GM23338 (cell line): Measurements from ENCODE around the gene CHST11. TPM values are rescaled to one million over a fixed set of nuclear protein-coding genes. Genes with fewer than 3 reads are reported as not detected.

ENCODE experiments used
- ATAC-seq: fragments of 200-7000 bp; cut with Tn5 transposase; 3 replicates; pipeline ENCODE4 v1.9.1; 2020
- DNase-seq: peaks from one replicate; pipeline ENCODE4 v3.0.0-alpha.2; 2015; ENCODE audit warnings: low spot score
- H2AFZ ChIP-seq: fragments of 200-600 bp; sonication (generic); 2 replicates; pipeline ENCODE4 v1.8.0; 2016; ENCODE audit warnings: antibody characterized with exemption, mild to moderate bottlenecking, moderate library complexity
- H3F3A ChIP-seq: fragments of 200-600 bp; sonication (generic); replicated peaks from 2 replicates; pipeline ENCODE4 v1.8.0; 2017; ENCODE audit warnings: antibody characterized with exemption, mixed run types, low read depth
- H3K27ac ChIP-seq: fragments of 200-600 bp; sonication (generic); 2 replicates; pipeline ENCODE4 v1.6.1; 2016; ENCODE audit warnings: low read depth
- H3K27me3 ChIP-seq: fragments of 200-600 bp; sonication (generic); 2 replicates; pipeline ENCODE4 v1.8.0; 2016; ENCODE audit warnings: mild to moderate bottlenecking, mixed run types, moderate library complexity; ENCODE audit not compliant: insufficient read depth
- H3K36me3 ChIP-seq: fragments of 200-600 bp; sonication (generic); 2 replicates; pipeline ENCODE4 v1.8.0; 2016; ENCODE audit warnings: mild to moderate bottlenecking; ENCODE audit not compliant: insufficient read depth
- H3K4me1 ChIP-seq: fragments of 200-600 bp; sonication (generic); 2 replicates; pipeline ENCODE4 v1.8.0; 2016; ENCODE audit warnings: mild to moderate bottlenecking, moderate library complexity; ENCODE audit not compliant: insufficient read depth
- H3K4me2 ChIP-seq: fragments of 200-600 bp; sonication (generic); 2 replicates; pipeline ENCODE4 v1.7.1; 2017; ENCODE audit warnings: mixed run types
- H3K4me3 ChIP-seq: fragments of 200-600 bp; sonication (generic); 2 replicates; pipeline ENCODE4 v1.6.1; 2016; ENCODE audit warnings: mixed run types
- H3K79me2 ChIP-seq: fragments of 200-600 bp; sonication (generic); replicated peaks from 2 replicates; pipeline ENCODE4 v1.8.0; 2017; ENCODE audit warnings: mild to moderate bottlenecking; ENCODE audit not compliant: insufficient read depth
- H3K9me2 ChIP-seq: fragments of 200-600 bp; sonication (generic); 2 replicates; pipeline ENCODE4 v1.8.0; 2017; ENCODE audit not compliant: insufficient read depth
- H4K20me1 ChIP-seq: fragments of 200-600 bp; sonication (generic); replicated peaks from 2 replicates; pipeline ENCODE4 v1.8.0; 2017; ENCODE audit warnings: mild to moderate bottlenecking; ENCODE audit not compliant: insufficient read depth
- H3K27ac Mint-ChIP-seq: 2 replicates; pipeline ENCODE4 v1.8.0; 2020; ENCODE audit warnings: inconsistent platforms, mild to moderate bottlenecking, moderate library complexity, mixed read lengths
- H3K27me3 Mint-ChIP-seq: 3 replicates; pipeline ENCODE4 v1.8.0; 2022; ENCODE audit warnings: low read depth, mild to moderate bottlenecking, moderate library complexity, mixed read lengths, inconsistent platforms; ENCODE audit not compliant: insufficient read depth, poor library complexity
- H3K36me3 Mint-ChIP-seq: 3 replicates; pipeline ENCODE4 v1.8.0; 2021; ENCODE audit warnings: low read depth, mild to moderate bottlenecking, inconsistent platforms, moderate library complexity, mixed read lengths
- H3K4me1 Mint-ChIP-seq: 3 replicates; pipeline ENCODE4 v1.8.0; 2020; ENCODE audit warnings: mild to moderate bottlenecking, inconsistent platforms, mixed read lengths
- H3K4me3 Mint-ChIP-seq: 3 replicates; pipeline ENCODE4 v1.8.0; 2021; ENCODE audit warnings: moderate library complexity, mild to moderate bottlenecking, inconsistent platforms, mixed read lengths
- H3K9me3 Mint-ChIP-seq: 3 replicates; pipeline ENCODE4 v1.8.0; 2020; ENCODE audit warnings: moderate library complexity, mild to moderate bottlenecking, inconsistent platforms, mixed read lengths
- CREB1 ChIP-seq: fragments of 250-450 bp; sonication (Bioruptor Pico); IDR thresholded peaks from 2 replicates; pipeline ENCODE4 v1.5.0; 2020; ENCODE audit warnings: low read depth, mild to moderate bottlenecking, moderate library complexity
- CTCF ChIP-seq, 2 experiments: fragments of 200-600 bp in 1 of 2; sonication (generic) in 1 of 2; conservative IDR thresholded peaks; 2 replicates each; pipeline versions ENCODE4 v1.5.1 to v1.6.1; 2016 to 2017; ENCODE audit warnings: antibody characterized with exemption in 2 of 2, low read depth in 2 of 2, mild to moderate bottlenecking in 2 of 2, moderate library complexity in 1 of 2
- ETS1 ChIP-seq: IDR thresholded peaks from 2 replicates; pipeline ENCODE4 v1.6.1; 2016; ENCODE audit warnings: antibody characterized with exemption
- EZH2 ChIP-seq: fragments of 200-600 bp; sonication (generic); IDR thresholded peaks from one replicate; pipeline ENCODE4 v1.8.0; 2017; ENCODE audit warnings: antibody characterized with exemption, mild to moderate bottlenecking, low read depth; ENCODE audit not compliant: unreplicated experiment
- EZH2phosphoT487 ChIP-seq: fragments of 200-600 bp; sonication (generic); IDR thresholded peaks from one replicate; pipeline ENCODE4 v1.8.1; 2018; ENCODE audit warnings: antibody characterized with exemption; ENCODE audit not compliant: unreplicated experiment
- JUNB ChIP-seq: IDR thresholded peaks from one replicate; pipeline ENCODE4 v1.6.1; 2016; ENCODE audit warnings: antibody characterized with exemption; ENCODE audit not compliant: unreplicated experiment
- NANOG ChIP-seq: IDR thresholded peaks from 2 replicates; pipeline ENCODE4 v1.6.1; 2016; ENCODE audit warnings: antibody characterized with exemption, borderline replicate concordance
- POLR2AphosphoS5 ChIP-seq: IDR thresholded peaks from 2 replicates; pipeline ENCODE4 v1.6.1; 2016; ENCODE audit warnings: antibody characterized with exemption, low read depth
- REST ChIP-seq: IDR thresholded peaks from one replicate; pipeline ENCODE4 v1.6.1; 2018; ENCODE audit warnings: antibody characterized with exemption; ENCODE audit not compliant: unreplicated experiment
- STAT1 ChIP-seq: IDR thresholded peaks from one replicate; pipeline ENCODE4 v1.6.1; 2016; ENCODE audit warnings: antibody characterized with exemption; ENCODE audit not compliant: unreplicated experiment
- ZNF114 ChIP-seq: fragments of 250-450 bp; sonication (Bioruptor Pico); IDR thresholded peaks from 2 replicates; pipeline ENCODE4 v1.5.0; 2020; ENCODE audit warnings: mild to moderate bottlenecking, moderate library complexity
- ZNF331 ChIP-seq: fragments of 250-450 bp; sonication (Bioruptor Pico); IDR thresholded peaks from 2 replicates; pipeline ENCODE4 v1.5.0; 2020; ENCODE audit warnings: low read depth, mild to moderate bottlenecking, moderate library complexity
- ZNF462 ChIP-seq: fragments of 250-450 bp; sonication (Bioruptor Pico); IDR thresholded peaks from 2 replicates; pipeline ENCODE4 v1.5.0; 2020; ENCODE audit warnings: mild to moderate bottlenecking, moderate library complexity
- polyA plus RNA-seq: library from polyadenylated mRNA; unstranded; fragments of >200 nt; fragmentation: Nextera tagmentation; extraction: Ambion mirVana; gene quantifications from 2 replicates; pipeline ENCODE4 v1.2.1, GENCODE V29; 2016
- total RNA-seq: library from RNA; depleted of rRNA; stranded (reverse); fragments of >200 nt; shearing (Covaris generic); gene quantifications from 2 replicates; pipeline ENCODE4 v1.2.3, GENCODE V29; 2014

The CHST11 gene
- total and polyA plus RNA-seq, 2 experiments from 2014 or later = 7.7 to 25.7 TPM

GRCh38 chr12:104533134-104533533, 76.4 kb downstream of the CHST11 start:
- Histone ChIP-seq H3K4me1 (peaks cover 21% of the 10 kb centered on the region), H3K4me2 (no peak overlapping the region), H3K79me2 (no peaks in the 10 kb centered on the region), H2AFZ (no peak overlapping the region), H4K20me1 (no peaks in the 10 kb centered on the region), H3K27ac (no peak overlapping the region), H3K4me3 (no peak overlapping the region), H3K27me3 (no peaks in the 10 kb centered on the region), H3F3A (no peaks in the 10 kb centered on the region), H3K36me3 (no peaks in the 10 kb centered on the region), H3K9me2 (0 out of 2 replicates have a peak, but pooled peaks cover 11% of the 10 kb centered on the region)
- ATAC-seq (no peak), DNase-seq (no peak)
- Mint-ChIP-seq H3K27ac (no peak overlapping the region), H3K4me3 (no peak overlapping the region), H3K36me3 (no peaks in the 10 kb centered on the region), H3K9me3 (no peaks in the 10 kb centered on the region), H3K27me3 (peaks cover 3% of the 10 kb centered on the region), H3K4me1 (peaks cover 30% of the 10 kb centered on the region)
- no peak for TF ChIP-seq ETS1
- TF ChIP-seq ZNF462 = no peak
- TF ChIP-seq CTCF (conservative IDR thresholded peaks at IDR 0.05; ENCODE audit: low read depth in 2 of 2) = no peak
- TF ChIP-seq EZH2phosphoT487 = no peak
- TF ChIP-seq EZH2 = no peak
- TF ChIP-seq ZNF331 (CRISPR knock-in tag) = no peak
- no peak for TF ChIP-seq JUNB
- no peak for TF ChIP-seq REST
- TF ChIP-seq CREB1 (CRISPR knock-in tag) = no peak
- TF ChIP-seq POLR2AphosphoS5 = no peak
- TF ChIP-seq STAT1 = no peak
- TF ChIP-seq NANOG = no peak
- no peak for TF ChIP-seq ZNF114 (CRISPR knock-in tag)
